GM12878 (cell line): ENCODE results near the gene SPATA46. TPM values are rescaled to one million over a fixed set of nuclear protein-coding genes. Genes with fewer than 3 reads are reported as not detected.
"Not testable (repeated sequence)": the region's sequence is repeated elsewhere in the genome, so short reads cannot be mapped to it uniquely, and the experiment has no call there.

Source experiments
- ATAC-seq: fragments of 200-7000 bp; cut with Tn5 transposase; 3 replicates; pipeline ENCODE4 v1.9.1; 2020; ENCODE audit warnings: mild to moderate bottlenecking, moderate library complexity
- BruUV-seq: library from RNA; stranded (reverse); fragments of 400-500 nt; replicated peaks from 2 replicates; lab custom pipeline; 2021; lab: Mats Ljungman, UMichigan
- CTCF ChIA-PET: fragments of 300-600 bp; sonication (Branson Sonifier 250); formaldehyde crosslinking; extraction: SDS; loops from one replicate; lab custom pipeline; 2021; ENCODE audit warnings: inconsistent platforms; lab: Yijun Ruan, JAX
- POLR2A ChIA-PET: fragments of 350-600 bp; formaldehyde crosslinking; extraction: SDS; loops from one replicate; lab custom pipeline; 2021; ENCODE audit warnings: inconsistent platforms; lab: Charles Lee
- RAD21 ChIA-PET: fragments of 300-600 bp; sonication (Branson Sonifier 250); formaldehyde crosslinking; loops from one replicate; lab custom pipeline; 2023; ENCODE audit warnings: antibody characterized with exemption; ENCODE audit not compliant: unreplicated experiment; lab: Charles Lee
- SMC1A ChIA-PET: fragments of 300-600 bp; sonication (Branson Sonifier 250); formaldehyde crosslinking; loops from one replicate; lab custom pipeline; 2023; ENCODE audit not compliant: unreplicated experiment, uncharacterized antibody; lab: Charles Lee
- DNase-seq: peaks from one replicate; pipeline ENCODE4 v3.0.0-alpha.2; 2011; ENCODE audit warnings: low read depth, low spot score
- FAIRE-seq: peaks from 3 replicates; lab custom pipeline; 2011; peaks lifted over from hg19 to GRCh38; lab: Jason Lieb, UNC
- H2AFZ ChIP-seq: 2 replicates; pipeline ENCODE4 v1.6.0; 2011; ENCODE audit warnings: low read depth, low read length, control low read depth; ENCODE audit not compliant: control insufficient read depth
- H3K27ac ChIP-seq: 2 replicates; pipeline ENCODE4 v1.5.1; 2011; ENCODE audit warnings: control low read depth; ENCODE audit not compliant: control insufficient read depth, insufficient read depth
- H3K27me3 ChIP-seq, 2 experiments: replicated peaks in 1 of 2; 2 replicates each; pipeline versions ENCODE4 v1.6.0 to v1.6.1; 2011; ENCODE audit warnings: low read length in 1 of 2; ENCODE audit not compliant: control insufficient read depth in 2 of 2, insufficient read depth in 2 of 2
- H3K36me3 ChIP-seq, 2 experiments: 2 replicates each; pipeline ENCODE4 v1.5.1; 2011; ENCODE audit warnings: low read length in 1 of 2; ENCODE audit not compliant: control insufficient read depth in 2 of 2, insufficient read depth in 2 of 2
- H3K4me1 ChIP-seq: 2 replicates; pipeline ENCODE4 v1.6.1; 2011; ENCODE audit warnings: mild to moderate bottlenecking, low read length, moderate library complexity, mixed read lengths; ENCODE audit not compliant: control insufficient read depth, insufficient read depth
- H3K4me2 ChIP-seq: 2 replicates; pipeline ENCODE4 v1.6.0; 2011; ENCODE audit warnings: control low read depth; ENCODE audit not compliant: control insufficient read depth, insufficient read depth
- H3K4me3 ChIP-seq: fragments of 200-600 bp; sonication (generic); 2 replicates; pipeline ENCODE4 v1.5.1; 2016
- H3K79me2 ChIP-seq: 2 replicates; pipeline ENCODE4 v1.6.0; 2011; ENCODE audit warnings: low read length; ENCODE audit not compliant: control insufficient read depth, insufficient read depth
- H3K9ac ChIP-seq: 2 replicates; pipeline ENCODE4 v1.8.0; 2011; ENCODE audit warnings: low read length, control low read depth, mixed read lengths; ENCODE audit not compliant: control insufficient read depth, insufficient read depth
- H3K9me3 ChIP-seq: replicated peaks from 3 replicates; pipeline ENCODE4 v1.5.1; 2011; ENCODE audit warnings: mild to moderate bottlenecking, low read length; ENCODE audit not compliant: control insufficient read depth, insufficient read depth
- H4K20me1 ChIP-seq: 2 replicates; pipeline ENCODE4 v1.6.0; 2011; ENCODE audit not compliant: control insufficient read depth, insufficient read depth
- ATF3 ChIP-seq: IDR thresholded peaks from 2 replicates; pipeline ENCODE4 v1.6.1; 2011; ENCODE audit warnings: low read depth, mild to moderate bottlenecking, low read length, moderate library complexity, borderline replicate concordance; ENCODE audit errors: extremely low read depth
- BMI1 ChIP-seq: fragments of 450-650 bp; IDR thresholded peaks from 2 replicates; pipeline ENCODE4 v1.6.1; 2016; ENCODE audit warnings: mild to moderate bottlenecking, moderate library complexity, borderline replicate concordance
- CEBPZ ChIP-seq: fragments of 150-350 bp; IDR thresholded peaks from 2 replicates; pipeline ENCODE4 v1.6.1; 2016; ENCODE audit warnings: low read depth, low read length
- KDM1A ChIP-seq: fragments of 200-600 bp; sonication (generic); IDR thresholded peaks from 2 replicates; pipeline ENCODE4 v1.6.1; 2016; ENCODE audit warnings: borderline replicate concordance
- NFIC ChIP-seq: IDR thresholded peaks from 2 replicates; pipeline ENCODE4 v1.6.1; 2012; ENCODE audit warnings: low read depth, mild to moderate bottlenecking, inconsistent platforms, low read length, moderate library complexity
- NR2C2 ChIP-seq: IDR thresholded peaks from 2 replicates; pipeline ENCODE4 v1.6.1; 2011; ENCODE audit warnings: borderline replicate concordance, low read depth; ENCODE audit not compliant: control insufficient read depth, insufficient read length
- POU2F2 ChIP-seq: IDR thresholded peaks from 3 replicates; pipeline ENCODE4 v1.6.1; 2011; ENCODE audit warnings: low read depth, mild to moderate bottlenecking, low read length, borderline replicate concordance
- RFX5 ChIP-seq: IDR thresholded peaks from 2 replicates; pipeline ENCODE4 v1.6.1; 2011; ENCODE audit warnings: low read depth, low read length, improper control_type of control experiment
- SMARCA5 ChIP-seq: fragments of 450-650 bp; IDR thresholded peaks from 2 replicates; pipeline ENCODE4 v1.6.1; 2017; ENCODE audit warnings: mild to moderate bottlenecking
- STAT1 ChIP-seq: fragments of 450-650 bp; conservative IDR thresholded peaks from 2 replicates; pipeline ENCODE4 v1.6.1; 2014; ENCODE audit warnings: antibody characterized with exemption, mild to moderate bottlenecking
- WRNIP1 ChIP-seq: IDR thresholded peaks from 2 replicates; pipeline ENCODE4 v1.6.1; 2011; ENCODE audit warnings: low read depth, low read length, improper control_type of control experiment, borderline replicate concordance
- WGBS: methylation state at CpG from one replicate; pipeline ENCODE4 v1.1.6; 2016; ENCODE audit warnings: low lambda C conversion rate; ENCODE audit not compliant: insufficient replicate concordance, insufficient coverage; ENCODE audit errors: missing lambda C conversion rate; 5-methylcytosine and 5-hydroxymethylcytosine counted together
- in situ Hi-C: fragments of 300-500 bp; cut with MboI; formaldehyde crosslinking; loops from 9 replicates; pipeline ENCODE4 v1.14.3; 2018; ENCODE audit warnings: mixed read lengths
- intact Hi-C: fragments of 100-400 bp; cut with micrococcal nuclease; formaldehyde crosslinking; loops from one replicate; pipeline ENCODE4 v1.14.2; 2022; ENCODE audit not compliant: unreplicated experiment
- polyA plus RNA-seq, 11 experiments: library from polyadenylated mRNA; depleted of rRNA in 4 of 11; unstranded in 6 of 11; stranded (reverse) in 5 of 11; fragments of >200 nt; fragmentation: Nextera tagmentation in 4 of 11; fragmentation: Illumina TruSeq in 1 of 11; extraction: Ambion mirVana in 4 of 11; extraction: Trizol in 1 of 11; gene quantifications; 1 replicate in 1 of 11; 2 replicates in 10 of 11; pipeline versions ENCODE4 v1.2.1 to v1.2.3, GENCODE V29; 2011 to 2016; ENCODE audit warnings: inconsistent platforms in 2 of 11, missing spikeins in 2 of 11, low read depth in 1 of 11
- total RNA-seq, 4 experiments: library from RNA; depleted of rRNA in 3 of 4; stranded (reverse); fragments of >200 nt in 3 of 4; fragmentation: Illumina TruSeq in 1 of 4; extraction: Trizol in 1 of 4; gene quantifications; 2 replicates each; pipeline versions ENCODE4 v1.2.1 to v1.2.3, GENCODE V29; 2013 to 2021

Gene SPATA46
- total and polyA plus RNA-seq, 10 of the 15 experiments (the other 5 are each of a cell fraction or from before 2014, with no cell fraction given), result not detected

DNA sequence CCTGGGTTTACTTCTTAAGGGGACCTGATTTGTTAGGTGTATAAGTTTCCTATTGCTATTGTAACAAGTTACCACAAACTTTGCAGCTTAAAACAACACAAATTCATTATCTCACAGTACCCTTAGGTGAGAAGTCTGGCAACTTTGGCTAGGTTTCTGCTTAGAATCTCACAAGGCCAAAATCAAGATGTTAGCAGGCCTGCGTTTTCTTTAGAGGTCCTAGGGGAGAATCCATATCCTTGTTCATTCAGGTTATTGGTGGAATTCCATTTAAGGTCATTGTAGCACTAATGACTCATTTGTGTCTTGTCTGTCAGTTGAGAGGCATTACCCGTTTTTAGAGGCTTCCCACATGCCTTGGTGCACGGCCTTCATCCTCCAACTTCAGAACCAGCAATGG is 43.5 kb upstream of the SPATA46 start:
- Histone ChIP-seq H2AFZ (no peak overlapping the region), H3K4me1 (no peaks in the 10 kb centered on the region), H3K27me3 (no peaks in the 10 kb centered on the region), H3K36me3 (no peaks in the 10 kb centered on the region), H3K4me2 (no peak overlapping the region), H3K27ac (no peak overlapping the region), H3K9ac (no peak overlapping the region), H3K9me3 (no peaks in the 10 kb centered on the region; the same call in 2 of the 3 replicates), H3K79me2 (no peaks in the 10 kb centered on the region)
- POLR2A ChIA-PET, result no interaction called here
- no peak for DNase-seq
- RAD21 ChIA-PET, result no interaction called here
- CTCF ChIA-PET, result no interaction called here
- intact Hi-C loops, result no loop called here
- 41% methylated on average over 3 of the region's 3 CpGs for WGBS
- in situ Hi-C loops, result no loop called here
- no peak for ATAC-seq
- TF ChIP-seq BMI1 (no peak), STAT1 (no peak), ATF3 (no peak), KDM1A (no peak), NR2C2 (no peak), SMARCA5 (no peak), CEBPZ (no peak), RFX5 (no peak), WRNIP1 (no peak), NFIC (no peak), POU2F2 (no peak)
- TF ChIP-seq, all 136 proteins: peak for 0
- Histone ChIP-seq H3K4me3 (no peak overlapping the region), H4K20me1 (no peaks in the 10 kb centered on the region)
- no peak for FAIRE-seq
- no TSS peak for BruUV-seq
- SMC1A ChIA-PET, result interaction anchor here (1.3 kb wide), 1 partner anchor 10 kb away, joined by 3 read pairs; no protein-coding TSS in a partner anchor

DNA sequence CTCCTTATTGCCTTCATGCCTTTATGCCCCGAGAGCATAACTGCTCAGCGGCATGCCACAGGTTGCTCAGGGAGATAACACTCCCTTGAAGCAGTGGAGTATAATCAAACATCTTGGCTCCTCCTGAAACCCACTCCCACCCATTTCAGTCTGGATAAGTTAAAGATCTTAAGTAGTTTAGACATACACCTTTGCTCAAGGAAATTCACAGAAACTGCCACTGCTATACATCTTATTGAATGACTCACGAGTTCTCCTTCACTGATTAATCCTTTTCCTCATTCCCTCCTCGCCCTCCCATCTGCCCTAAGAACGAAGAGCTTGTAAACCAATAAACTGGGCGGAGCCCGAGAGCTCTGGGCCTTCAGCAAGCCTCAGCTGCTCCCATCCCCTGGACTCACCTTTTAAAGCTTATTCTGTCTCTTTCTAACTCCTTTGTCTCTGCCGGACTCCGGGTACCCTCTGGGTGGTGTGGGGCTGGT is 42.8 kb upstream of the SPATA46 start:
- H3K9me3 ChIP-seq, H3K4me1 ChIP-seq, H2AFZ ChIP-seq, H3K4me3 ChIP-seq, DNase-seq, H3K27ac ChIP-seq, ATAC-seq, H3K79me2 ChIP-seq, H4K20me1 ChIP-seq, BruUV-seq, in situ Hi-C loops, H3K4me2 ChIP-seq, RAD21 ChIA-PET, H3K36me3 ChIP-seq, FAIRE-seq, H3K9ac ChIP-seq, intact Hi-C loops, POLR2A ChIA-PET, CTCF ChIA-PET, H3K27me3 ChIP-seq: not testable (repeated sequence)
- WGBS, result 52% methylated on average over 9 of the region's 9 CpGs
- SMC1A ChIA-PET, result interaction anchor here (1.3 to 1.7 kb wide), 2 partner anchors 9 to 11 kb away, joined by 3 to 4 read pairs; no protein-coding TSS in a partner anchor
